Measurements from ENCODE around the gene DHRSX. TPM values are rescaled to one million over a fixed set of nuclear protein-coding genes. Genes with fewer than 3 reads are reported as not detected.
A peak's percentile ranks its signal among the peaks of the same experiment; 100 is the strongest.
"Not testable (repeated sequence)": the region's sequence is repeated elsewhere in the genome, so short reads cannot be mapped to it uniquely, and the experiment has no call there.

Gene DHRSX
- total RNA-seq, 1 donor from 2014 or later: 25.1 TPM

DNA sequence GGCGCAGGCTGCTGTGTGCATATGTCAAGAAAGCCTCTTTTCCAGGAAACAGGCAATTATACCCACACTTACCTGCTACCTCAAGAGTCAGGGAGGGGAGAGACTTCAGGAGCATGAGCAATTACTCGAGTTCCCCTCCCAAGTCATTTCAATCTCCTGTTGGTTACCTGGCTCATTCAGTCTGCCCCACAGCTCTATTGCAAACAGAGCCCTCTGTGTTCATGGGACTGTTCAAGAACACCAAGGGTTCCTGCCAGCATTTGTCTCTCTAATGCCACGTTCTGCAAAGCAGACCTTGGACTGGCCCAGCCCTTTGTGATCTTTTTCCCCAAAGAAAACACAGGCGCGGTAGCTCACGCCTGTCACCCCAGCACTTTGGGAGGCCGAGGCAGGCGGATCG, 274.6 kb downstream of the DHRSX start:
- Mint-ChIP-seq H3K4me1 (peaks cover 17% of the 10 kb centered on the region), H3K27ac (ENCODE audit: unreplicated experiment) (no peak overlapping the region), H3K9me3 (peaks cover 16% of the 10 kb centered on the region), H3K4me3 (no peak overlapping the region), H3K36me3 (ENCODE audit: low read depth) (peaks cover 50% of the 10 kb centered on the region), H3K27me3 (ENCODE audit: low read depth) (no peaks in the 10 kb centered on the region)
- TF ChIP-seq CTCF (conservative IDR thresholded peaks at IDR 0.05): no peak
- DNase-seq (ENCODE audit: low read depth, low spot score): no peak

DNA sequence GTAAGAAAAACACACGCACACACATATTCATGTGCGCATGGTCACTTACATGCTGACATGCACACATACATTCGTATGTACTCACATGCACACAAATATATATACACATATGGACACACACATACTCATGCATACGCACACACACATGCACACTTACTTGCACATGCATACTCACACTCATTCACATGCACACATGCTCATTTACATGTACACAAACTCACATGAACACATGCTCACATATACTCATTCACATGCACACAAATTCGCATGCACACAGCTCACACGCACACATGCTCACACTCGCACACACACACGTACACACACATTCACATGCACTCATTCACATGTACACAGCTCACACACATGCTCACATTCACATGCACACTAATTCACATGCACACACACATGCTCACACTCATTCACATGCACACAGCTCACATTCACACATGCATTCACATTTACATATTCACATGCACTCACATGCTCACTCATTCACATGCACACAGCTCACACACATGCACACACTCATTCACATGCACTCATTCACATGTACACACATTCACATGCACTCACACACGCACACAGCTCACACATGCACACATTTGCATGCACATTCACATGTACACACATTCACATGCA, 276.1 kb downstream of the DHRSX start:
- TF ChIP-seq CTCF (conservative IDR thresholded peaks at IDR 0.05): no peak
- H3K4me1 Mint-ChIP-seq: peaks cover 17% of the 10 kb centered on the region
- H3K27me3 Mint-ChIP-seq (ENCODE audit: low read depth): no peaks in the 10 kb centered on the region
- no peak overlapping the region for H3K27ac Mint-ChIP-seq (ENCODE audit: unreplicated experiment)
- peaks cover 21% of the 10 kb centered on the region for H3K9me3 Mint-ChIP-seq
- peaks cover 56% of the 10 kb centered on the region for H3K36me3 Mint-ChIP-seq (ENCODE audit: low read depth)
- DNase-seq (ENCODE audit: low read depth, low spot score): no peak
- no peak overlapping the region for H3K4me3 Mint-ChIP-seq

- TF ChIP-seq CTCF (conservative IDR thresholded peaks at IDR 0.05): no peak
- Mint-ChIP-seq H3K27me3 (ENCODE audit: low read depth) (no peaks in the 10 kb centered on the region), H3K27ac (ENCODE audit: unreplicated experiment) (no peak overlapping the region), H3K4me3 (no peak overlapping the region), H3K9me3 (peaks cover 19% of the 10 kb centered on the region), H3K36me3 (ENCODE audit: low read depth) (peaks cover 58% of the 10 kb centered on the region), H3K4me1 (peaks cover 13% of the 10 kb centered on the region)
- no peak for DNase-seq (ENCODE audit: low read depth, low spot score)
These were observed 276.6 kb downstream of the DHRSX start for GRCh38 chrX:2224161-2224560.

DNA sequence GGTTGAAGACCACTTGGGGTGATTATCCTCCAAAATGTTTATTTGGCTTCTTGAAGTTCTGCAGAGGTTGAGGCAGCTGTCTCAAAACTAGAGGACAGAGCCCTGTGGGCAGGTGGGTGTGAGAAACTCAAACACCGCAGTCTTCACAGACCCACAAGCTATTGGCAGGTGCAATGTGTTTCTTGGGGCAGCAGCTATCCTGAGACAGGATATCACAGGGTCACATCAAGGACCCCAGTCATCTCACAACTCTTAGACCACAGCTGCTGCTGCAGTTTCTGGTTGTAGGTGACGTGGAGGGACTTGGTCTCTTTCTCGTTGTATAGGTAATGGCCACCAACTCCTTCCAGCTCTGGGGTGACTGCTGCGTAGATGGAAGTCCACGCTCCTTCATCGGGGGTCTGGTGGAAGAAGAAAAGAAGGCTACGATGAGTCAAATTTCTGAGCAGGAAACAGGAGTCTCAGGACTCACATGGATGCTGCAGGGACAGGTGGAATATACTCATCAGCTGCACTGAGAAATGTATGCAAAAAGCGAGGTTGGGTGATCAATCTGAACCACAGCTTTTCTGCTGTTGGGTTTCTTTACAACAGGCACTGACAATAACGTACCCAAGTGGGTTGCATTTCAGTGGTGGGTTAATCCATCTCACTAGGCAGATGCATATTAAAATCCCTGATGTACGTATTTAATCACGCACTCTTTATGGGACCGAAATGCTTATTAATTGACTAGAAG, 279.8 kb downstream of the DHRSX start:
- DNase-seq (ENCODE audit: low read depth, low spot score): no peak
- Mint-ChIP-seq H3K4me1 (no peaks in the 10 kb centered on the region), H3K27me3 (ENCODE audit: low read depth) (no peaks in the 10 kb centered on the region), H3K4me3 (no peak overlapping the region), H3K9me3 (peaks cover 21% of the 10 kb centered on the region), H3K27ac (ENCODE audit: unreplicated experiment) (no peak overlapping the region), H3K36me3 (ENCODE audit: low read depth) (peaks cover 72% of the 10 kb centered on the region)
- no peak for TF ChIP-seq CTCF (conservative IDR thresholded peaks at IDR 0.05)

- no peaks in the 10 kb centered on the region for H3K4me1 Mint-ChIP-seq
- no peak overlapping the region for H3K27ac Mint-ChIP-seq (ENCODE audit: unreplicated experiment)
- no peak overlapping the region for H3K4me3 Mint-ChIP-seq
These were observed 280.5 kb downstream of the DHRSX start for GRCh38 chrX:2220296-2220695.

DNA sequence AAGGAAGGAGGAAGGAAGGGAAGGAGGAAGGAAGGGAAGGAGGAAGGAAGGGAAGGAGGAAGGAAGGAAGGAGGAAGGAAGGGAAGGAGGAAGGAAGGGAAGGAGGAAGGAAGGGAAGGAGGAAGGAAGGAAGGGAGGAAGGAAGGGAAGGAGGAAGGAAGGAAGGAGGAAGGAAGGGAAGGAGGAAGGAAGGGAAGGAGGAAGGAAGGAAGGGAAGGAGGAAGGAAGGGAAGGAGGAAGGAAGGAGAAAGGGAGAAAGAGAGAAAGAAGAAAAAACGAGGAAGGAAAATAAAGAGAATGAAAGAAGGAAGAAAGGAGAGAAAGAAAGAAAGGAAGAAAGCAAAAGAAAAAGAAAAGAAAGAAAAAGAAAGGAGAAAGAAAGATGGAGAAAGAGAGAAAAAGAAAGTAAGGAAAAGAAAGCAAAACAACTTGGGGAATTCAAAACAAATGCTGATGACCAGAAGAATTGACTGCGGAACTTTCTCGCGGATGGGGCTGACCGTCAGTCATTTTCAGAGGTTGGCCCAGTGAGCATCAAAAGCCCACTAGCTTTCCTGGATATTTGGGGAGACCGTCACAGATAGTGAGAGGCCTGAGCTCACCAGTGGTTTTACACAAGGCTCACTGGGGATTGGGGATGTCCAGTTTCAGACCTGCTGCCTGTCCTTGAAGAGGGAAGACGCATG, 286.5 kb downstream of the DHRSX start:
- Mint-ChIP-seq H3K9me3 (peaks cover 11% of the 10 kb centered on the region), H3K36me3 (ENCODE audit: low read depth) (peaks cover 31% of the 10 kb centered on the region), H3K27ac (ENCODE audit: unreplicated experiment) (peak overlapping the region; percentile 87)
- H3K27me3 Mint-ChIP-seq (ENCODE audit: low read depth); DNase-seq (ENCODE audit: low read depth, low spot score); H3K4me3 Mint-ChIP-seq; H3K4me1 Mint-ChIP-seq: not testable (repeated sequence)

More at GRCh38 chrX:2220296-2220695, 280.5 kb downstream of the DHRSX start:
- Mint-ChIP-seq H3K9me3 (peaks cover 22% of the 10 kb centered on the region), H3K27me3 (ENCODE audit: low read depth) (no peaks in the 10 kb centered on the region), H3K36me3 (ENCODE audit: low read depth) (peaks cover 71% of the 10 kb centered on the region)
- no peak for DNase-seq (ENCODE audit: low read depth, low spot score)
- TF ChIP-seq CTCF (conservative IDR thresholded peaks at IDR 0.05): no peak

- H3K36me3 Mint-ChIP-seq (ENCODE audit: low read depth): peaks cover 16% of the 10 kb centered on the region
- H3K27ac Mint-ChIP-seq (ENCODE audit: unreplicated experiment); H3K4me3 Mint-ChIP-seq; DNase-seq (ENCODE audit: low read depth, low spot score); H3K27me3 Mint-ChIP-seq (ENCODE audit: low read depth); H3K9me3 Mint-ChIP-seq; H3K4me1 Mint-ChIP-seq: not testable (repeated sequence)
These were observed 289.1 kb downstream of the DHRSX start for GRCh38 chrX:2211667-2212066.

Measured in neural crest cell (in vitro differentiated cells).